HG02870 (cell line): ENCODE data around the gene GTF2A1L.

Experiments
- ATAC-seq: cut with Tn5 transposase; IDR thresholded peaks from one replicate; pipeline ENCODE4 v1.9.1; 2021; ENCODE audit warnings: mild to moderate bottlenecking, moderate library complexity; ENCODE audit not compliant: unreplicated experiment

GTF2A1L gene

GRCh38 chr2:48728840-48729239, 111.2 kb downstream of the GTF2A1L start:
- ATAC-seq, result no peak
